Measurements from ENCODE around the gene ZMYM3.

DNA sequence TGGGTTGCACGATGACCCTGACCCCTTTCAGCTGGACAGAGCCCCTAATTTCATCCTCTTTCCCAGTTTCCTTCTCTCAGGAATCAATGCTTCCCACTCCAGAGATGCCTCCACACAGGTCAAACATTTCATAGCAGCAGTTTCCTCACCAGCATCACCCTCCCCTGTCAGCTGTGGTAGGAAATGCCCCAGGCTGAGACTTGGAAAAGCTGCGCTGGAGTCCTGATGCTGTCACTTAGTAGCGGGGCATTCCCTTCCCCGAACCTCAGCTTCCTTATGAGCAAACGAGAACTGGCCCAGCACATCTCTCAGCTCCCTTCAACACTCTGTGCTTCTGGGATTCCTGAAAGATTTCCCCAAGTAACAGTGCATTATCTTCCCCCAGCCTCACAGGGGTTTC lies 28.3 kb downstream of the ZMYM3 start:
- TF ChIP-seq, protein P1, sequence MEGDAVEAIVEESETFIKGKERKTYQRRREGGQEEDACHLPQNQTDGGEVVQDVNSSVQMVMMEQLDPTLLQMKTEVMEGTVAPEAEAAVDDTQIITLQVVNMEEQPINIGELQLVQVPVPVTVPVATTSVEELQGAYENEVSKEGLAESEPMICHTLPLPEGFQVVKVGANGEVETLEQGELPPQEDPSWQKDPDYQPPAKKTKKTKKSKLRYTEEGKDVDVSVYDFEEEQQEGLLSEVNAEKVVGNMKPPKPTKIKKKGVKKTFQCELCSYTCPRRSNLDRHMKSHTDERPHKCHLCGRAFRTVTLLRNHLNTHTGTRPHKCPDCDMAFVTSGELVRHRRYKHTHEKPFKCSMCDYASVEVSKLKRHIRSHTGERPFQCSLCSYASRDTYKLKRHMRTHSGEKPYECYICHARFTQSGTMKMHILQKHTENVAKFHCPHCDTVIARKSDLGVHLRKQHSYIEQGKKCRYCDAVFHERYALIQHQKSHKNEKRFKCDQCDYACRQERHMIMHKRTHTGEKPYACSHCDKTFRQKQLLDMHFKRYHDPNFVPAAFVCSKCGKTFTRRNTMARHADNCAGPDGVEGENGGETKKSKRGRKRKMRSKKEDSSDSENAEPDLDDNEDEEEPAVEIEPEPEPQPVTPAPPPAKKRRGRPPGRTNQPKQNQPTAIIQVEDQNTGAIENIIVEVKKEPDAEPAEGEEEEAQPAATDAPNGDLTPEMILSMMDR (IDR thresholded peaks at IDR 0.05) = no peak
- no peak for TF ChIP-seq POLR2A (IDR thresholded peaks at IDR 0.05)
